Measurements from ENCODE around the gene CCDC24. TPM values are rescaled to one million over a fixed set of nuclear protein-coding genes. Genes with fewer than 3 reads are reported as not detected.

Gene CCDC24
- total RNA-seq, 4 donors from 2014 or later: 1.6 to 7.8 (median 3.7) TPM

- Histone ChIP-seq H3K36me3 (no peaks in the 10 kb centered on the region), H3K9me3 (no peaks in the 10 kb centered on the region), H3K4me1 (peaks cover 54% of the 10 kb centered on the region), H3K27me3 (no peaks in the 10 kb centered on the region), H3K4me3 (no peak overlapping the region), H3K27ac (no peak overlapping the region)
- TF ChIP-seq CTCF (IDR thresholded peaks at IDR 0.05) (no peak), POLR2AphosphoS5 (IDR thresholded peaks at IDR 0.05) (no peak)
- WGBS: 64% methylated on average over 5 of the region's 8 CpGs
- DNase-seq (ENCODE audit: low spot score in 2 of 2): peak in 1 of 2 donors; percentile 51
Measured at GRCh38 chr1:44033756-44034155, 42.4 kb downstream of the CCDC24 start.

GRCh38 chr1:44034423-44034822 lies 43.0 kb downstream of the CCDC24 start:
- WGBS: 100% methylated on average over 1 of the region's 4 CpGs
- no peak overlapping the region for H3K27ac ChIP-seq
- H3K36me3 ChIP-seq: no peaks in the 10 kb centered on the region
- no peak overlapping the region for H3K4me3 ChIP-seq
- TF ChIP-seq POLR2A (IDR thresholded peaks at IDR 0.05) (no peak), POLR2AphosphoS5 (IDR thresholded peaks at IDR 0.05) (no peak), CTCF (IDR thresholded peaks at IDR 0.05) (no peak), EP300 (IDR thresholded peaks at IDR 0.05) (no peak)
- peaks cover 47% of the 10 kb centered on the region for H3K4me1 ChIP-seq
- no peak for DNase-seq (ENCODE audit: low spot score in 2 of 2)
- no peaks in the 10 kb centered on the region for H3K9me3 ChIP-seq
- H3K27me3 ChIP-seq: no peaks in the 10 kb centered on the region

GRCh38 chr1:44034976-44035716 lies 43.7 kb downstream of the CCDC24 start:
- Histone ChIP-seq H3K27ac (no peak overlapping the region), H3K4me1 (peaks cover 44% of the 10 kb centered on the region), H3K9me3 (no peaks in the 10 kb centered on the region), H3K27me3 (no peaks in the 10 kb centered on the region), H3K36me3 (no peaks in the 10 kb centered on the region), H3K4me3 (no peak overlapping the region)
- no peak for DNase-seq (ENCODE audit: low spot score in 2 of 2)
- WGBS: 80% methylated on average over 7 of the region's 11 CpGs
- TF ChIP-seq POLR2A (IDR thresholded peaks at IDR 0.05) (no peak), POLR2AphosphoS5 (IDR thresholded peaks at IDR 0.05) (no peak), EP300 (IDR thresholded peaks at IDR 0.05) (no peak), CTCF (IDR thresholded peaks at IDR 0.05) (no peak)

- 41% methylated on average over 7 of the region's 8 CpGs for WGBS
- H3K27me3 ChIP-seq: no peaks in the 10 kb centered on the region
- H3K4me3 ChIP-seq: no peak overlapping the region
- no peaks in the 10 kb centered on the region for H3K9me3 ChIP-seq
- H3K4me1 ChIP-seq: peaks cover 40% of the 10 kb centered on the region
- no peak overlapping the region for H3K27ac ChIP-seq
- peak in 1 of 2 donors; percentile 61 for DNase-seq (ENCODE audit: low spot score in 2 of 2)
- no peaks in the 10 kb centered on the region for H3K36me3 ChIP-seq
- no peak for TF ChIP-seq EP300 (IDR thresholded peaks at IDR 0.05)
- TF ChIP-seq POLR2AphosphoS5 (IDR thresholded peaks at IDR 0.05): no peak
- TF ChIP-seq POLR2A (IDR thresholded peaks at IDR 0.05): no peak
- TF ChIP-seq CTCF (IDR thresholded peaks at IDR 0.05): no peak
Measured at GRCh38 chr1:44035726-44036408, 44.5 kb downstream of the CCDC24 start.

GRCh38 chr1:44036409-44037139 lies 45.2 kb downstream of the CCDC24 start:
- 15% methylated on average over 6 of the region's 6 CpGs for WGBS
- peak in 1 of 2 donors; percentile 75 for DNase-seq (ENCODE audit: low spot score in 2 of 2)

More at GRCh38 chr1:44036409-44037139, 45.2 kb downstream of the CCDC24 start:
- Histone ChIP-seq H3K27me3 (no peaks in the 10 kb centered on the region), H3K27ac (no peak overlapping the region), H3K4me1 (peaks cover 34% of the 10 kb centered on the region), H3K36me3 (no peaks in the 10 kb centered on the region), H3K4me3 (no peak overlapping the region), H3K9me3 (no peaks in the 10 kb centered on the region)
- no peak for TF ChIP-seq POLR2A (IDR thresholded peaks at IDR 0.05)
- TF ChIP-seq POLR2AphosphoS5 (IDR thresholded peaks at IDR 0.05): no peak
- peak; percentile 79 to 87 for TF ChIP-seq CTCF (IDR thresholded peaks at IDR 0.05)

Measured in suprapubic skin (tissue), 4 donors.